Muscle of leg (tissue), 11 donors: ENCODE results near the gene CYP3A7. TPM values are rescaled to one million over a fixed set of nuclear protein-coding genes. Genes with fewer than 3 reads are reported as not detected.
A peak's percentile ranks its signal among the peaks of the same experiment; 100 is the strongest.
"Not testable (repeated sequence)": the region's sequence is repeated elsewhere in the genome, so short reads cannot be mapped to it uniquely, and the experiment has no call there.

ENCODE experiments used
- DNase-seq: peaks from one replicate; pipeline ENCODE4 v3.0.0; 2013
- H3K27ac ChIP-seq: one replicate; pipeline ENCODE4 v1.5.1; 2013; ENCODE audit warnings: mild to moderate bottlenecking, low read length, control low read depth
- H3K27me3 ChIP-seq: one replicate; pipeline ENCODE4 v1.6.1; 2013; ENCODE audit warnings: low read length; ENCODE audit not compliant: control insufficient read depth, insufficient read depth
- H3K36me3 ChIP-seq: one replicate; pipeline ENCODE4 v1.6.1; 2013; ENCODE audit warnings: low read length; ENCODE audit not compliant: control insufficient read depth, insufficient read depth
- H3K4me1 ChIP-seq: one replicate; pipeline ENCODE4 v1.6.1; 2013; ENCODE audit warnings: low read length; ENCODE audit not compliant: control insufficient read depth, insufficient read depth
- H3K4me3 ChIP-seq: one replicate; pipeline ENCODE4 v1.5.1; 2013; ENCODE audit warnings: low read length, control low read depth
- H3K9me3 ChIP-seq: replicated peaks from 2 replicates; pipeline ENCODE4 v1.6.1; 2013; ENCODE audit warnings: low read depth, low read length; ENCODE audit not compliant: control insufficient read depth
- WGBS: methylation state at CpG from one replicate; pipeline ENCODE4 v1.1.5; 2013; ENCODE audit warnings: missing lambda C conversion rate; ENCODE audit not compliant: insufficient coverage; 5-methylcytosine and 5-hydroxymethylcytosine counted together
- polyA plus RNA-seq, 8 donors: library from polyadenylated mRNA; unstranded; fragments of 120-200 nt; gene quantifications; one replicate each; pipeline versions ENCODE4 v1.2.1 to v1.2.3, GENCODE V29; 2013; ENCODE audit warnings: inconsistent platforms in 1 of 8, low replicate concordance in 1 of 8; ENCODE audit not compliant: insufficient read length in 8 of 8, insufficient read depth in 1 of 8
- total RNA-seq: library from RNA; stranded (reverse); fragments of 120-200 nt; gene quantifications from one replicate; pipeline ENCODE4 v1.2.4, GENCODE V29; 2013

Gene CYP3A7
- total and polyA plus RNA-seq, 9 donors: 0.11 to 6.2 (median 0.58) TPM; not detected in 4

DNA sequence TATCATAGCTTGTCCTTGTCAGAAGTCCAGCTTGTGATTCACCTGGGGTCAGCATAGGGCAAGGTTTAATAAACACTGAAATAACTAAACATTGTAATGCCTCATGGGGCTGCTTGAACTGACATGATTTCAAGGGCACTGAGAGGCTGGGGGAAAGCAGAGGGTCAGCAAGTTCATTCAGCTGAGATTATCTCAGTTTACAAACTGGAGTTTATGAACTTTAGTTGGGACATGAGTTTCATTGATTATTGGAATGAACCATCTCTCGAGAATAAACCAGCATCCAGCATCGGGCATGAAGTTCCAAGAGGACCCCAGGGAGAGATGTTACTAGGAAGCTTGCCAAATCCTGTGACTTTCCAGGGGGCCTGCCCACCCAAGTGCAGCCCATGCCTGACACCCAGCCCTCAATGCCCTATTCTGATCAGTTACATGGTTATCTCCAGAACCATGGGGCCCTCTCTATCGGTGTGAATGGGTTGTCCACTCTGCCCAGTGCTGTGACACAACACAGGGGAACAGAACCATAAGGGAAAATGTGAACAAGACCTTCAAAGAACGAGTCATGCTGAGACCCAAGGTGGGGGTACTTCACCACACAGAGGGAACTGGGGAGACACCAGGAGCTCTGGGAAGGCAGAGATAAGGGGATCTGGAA, 7.9 kb upstream of the CYP3A7 start:
- Histone ChIP-seq H3K27me3 (no peaks in the 10 kb centered on the region), H3K36me3 (no peaks in the 10 kb centered on the region), H3K27ac (no peak overlapping the region), H3K9me3 (no peaks in the 10 kb centered on the region), H3K4me1 (peaks cover 15% of the 10 kb centered on the region), H3K4me3 (no peak overlapping the region)
- DNase-seq: no peak
- WGBS: 81% methylated on average over 4 of the region's 4 CpGs

DNA sequence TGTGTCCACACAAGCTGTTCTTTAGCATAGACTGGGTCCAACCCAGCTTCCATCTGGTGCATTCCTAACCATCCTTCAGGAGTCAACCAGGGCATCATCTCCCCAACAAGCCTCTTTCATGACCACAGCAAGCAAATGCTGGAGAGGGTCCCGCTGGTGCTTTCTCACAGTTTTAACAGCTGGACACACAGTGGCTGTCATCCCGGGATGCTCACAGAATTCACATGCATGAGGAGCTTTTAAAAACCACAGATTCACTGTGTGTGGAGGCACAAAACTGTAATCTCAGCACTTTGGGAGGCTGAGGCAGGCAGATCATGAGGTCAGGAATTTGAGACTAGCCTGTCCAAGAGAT, 6.4 kb upstream of the CYP3A7 start:
- DNase-seq: peak; percentile 5
- 82% methylated on average over 2 of the region's 2 CpGs for WGBS
- Histone ChIP-seq H3K27me3 (no peaks in the 10 kb centered on the region), H3K4me1 (peaks cover 15% of the 10 kb centered on the region), H3K27ac (peak overlapping the region; percentile 47), H3K9me3 (no peaks in the 10 kb centered on the region), H3K4me3 (no peak overlapping the region), H3K36me3 (no peaks in the 10 kb centered on the region)

DNA sequence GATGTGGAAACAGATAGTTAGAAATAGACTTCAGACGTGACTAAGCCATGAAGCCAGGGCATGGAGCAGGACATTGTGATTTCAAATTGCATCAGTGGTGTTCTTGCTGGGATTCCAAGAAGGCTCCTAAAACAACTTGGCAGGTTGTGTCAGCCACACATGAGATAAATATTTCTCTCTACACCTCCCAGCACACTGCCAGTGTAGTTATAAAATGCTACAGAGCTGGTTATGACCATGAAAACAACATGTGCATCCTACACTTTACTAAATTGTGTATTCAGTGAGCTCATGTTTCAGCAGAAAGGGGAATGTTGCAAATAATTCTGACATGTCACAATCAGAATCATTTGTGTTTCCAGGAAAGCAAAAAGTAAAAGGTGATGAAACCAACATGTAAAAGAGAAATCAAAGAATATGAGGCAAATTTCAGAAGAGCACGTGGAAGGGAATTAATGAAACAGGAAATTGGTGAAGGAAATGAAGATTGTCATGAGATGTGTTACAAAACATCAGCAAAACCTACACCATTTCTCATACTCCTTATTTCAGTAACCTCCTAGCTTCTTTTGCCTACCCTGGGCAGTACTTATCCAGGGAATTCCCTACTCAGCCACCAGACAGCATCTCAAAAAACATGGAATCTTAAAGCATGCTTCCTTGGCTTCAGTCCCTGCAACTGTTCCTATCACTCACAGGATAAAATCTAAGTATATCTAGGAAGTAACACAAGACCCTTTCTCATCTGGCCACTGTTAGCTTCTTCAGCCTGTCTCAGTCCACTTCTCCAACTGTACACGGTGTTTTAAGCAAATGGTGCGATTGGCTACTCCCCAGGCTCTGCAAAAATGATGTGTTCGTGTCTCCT, 5.8 kb upstream of the CYP3A7 start:
- peak overlapping the region; percentile 47 for H3K27ac ChIP-seq
- WGBS: 76% methylated on average over 3 of the region's 5 CpGs

DNA sequence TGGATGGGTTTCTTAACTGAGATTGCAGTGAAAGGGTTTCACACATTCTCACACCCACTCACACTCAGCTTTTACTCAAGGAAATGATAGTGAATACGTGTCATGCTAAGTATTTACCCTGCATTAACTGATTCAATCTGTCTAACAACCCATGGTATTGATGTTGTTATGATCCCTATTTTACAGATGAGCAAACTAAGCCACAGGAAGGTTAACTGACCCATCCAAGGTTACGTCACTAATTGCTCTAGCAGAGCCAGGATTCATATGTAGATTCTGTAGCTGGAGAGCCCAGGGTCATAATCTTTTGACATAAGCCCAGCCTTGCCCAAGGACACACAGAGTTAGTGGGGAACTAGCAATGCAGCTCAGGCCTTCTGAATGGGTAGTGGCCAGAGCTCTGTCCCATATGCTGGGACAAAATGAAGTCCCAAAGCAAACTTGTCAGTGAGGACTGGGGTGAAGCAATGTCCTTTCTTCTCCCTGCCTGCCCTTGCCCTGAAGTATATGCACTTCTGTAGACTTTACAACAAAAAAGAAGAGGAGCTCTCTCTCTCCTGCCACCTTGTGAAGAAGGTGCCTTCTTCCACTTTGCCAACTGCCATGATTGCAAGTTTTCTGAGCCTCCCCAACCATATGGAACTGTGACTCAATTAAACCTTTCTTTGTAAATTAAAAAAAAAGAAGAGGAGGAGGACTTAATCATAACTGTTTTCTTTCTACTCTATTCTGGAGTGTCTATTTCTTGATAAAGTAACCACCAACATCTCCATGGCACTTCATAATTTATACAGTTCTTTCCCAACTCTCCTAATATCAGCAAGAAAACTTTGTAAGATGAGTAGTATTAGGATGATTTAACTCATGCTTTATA, 4.9 kb upstream of the CYP3A7 start:
- Histone ChIP-seq H3K9me3 (no peaks in the 10 kb centered on the region), H3K4me1 (peaks cover 15% of the 10 kb centered on the region), H3K4me3 (no peak overlapping the region), H3K36me3 (no peaks in the 10 kb centered on the region), H3K27ac (no peak overlapping the region), H3K27me3 (no peaks in the 10 kb centered on the region)
- WGBS: 100% methylated on average over 1 of the region's 2 CpGs
- DNase-seq: no peak

More for the DNA sequence above, 5.8 kb upstream of the CYP3A7 start:
- peak; percentile 65 for DNase-seq
- H3K4me1 ChIP-seq: peaks cover 15% of the 10 kb centered on the region
- no peaks in the 10 kb centered on the region for H3K36me3 ChIP-seq
- no peaks in the 10 kb centered on the region for H3K9me3 ChIP-seq
- no peak overlapping the region for H3K4me3 ChIP-seq
- H3K27me3 ChIP-seq: no peaks in the 10 kb centered on the region

DNA sequence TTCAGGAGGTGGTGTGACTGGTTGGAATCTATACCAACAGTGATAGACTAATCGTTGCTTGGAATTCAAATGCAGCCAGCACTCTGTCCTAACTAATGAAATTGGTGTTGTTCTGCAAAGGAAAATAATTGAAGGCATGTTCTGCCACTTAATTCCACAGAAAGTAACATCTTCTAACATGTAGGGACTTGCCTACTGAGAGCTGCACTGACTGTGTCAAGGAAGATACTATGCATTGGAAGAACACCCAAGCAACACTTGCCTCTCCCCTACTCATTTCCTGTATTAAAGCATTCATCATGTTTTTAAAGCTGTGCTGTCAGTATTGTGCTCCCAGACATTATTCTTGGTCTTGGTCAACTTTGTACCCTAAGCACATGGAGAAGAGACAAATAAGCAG, 2.7 kb upstream of the CYP3A7 start:
- H3K27me3 ChIP-seq: no peaks in the 10 kb centered on the region
- no peak overlapping the region for H3K27ac ChIP-seq
- no peak for DNase-seq
- peaks cover 15% of the 10 kb centered on the region for H3K4me1 ChIP-seq
- no peaks in the 10 kb centered on the region for H3K9me3 ChIP-seq
- H3K4me3 ChIP-seq: no peak overlapping the region
- no CpG with 5 or more reads among the region's 1 CpG for WGBS
- no peaks in the 10 kb centered on the region for H3K36me3 ChIP-seq

DNA sequence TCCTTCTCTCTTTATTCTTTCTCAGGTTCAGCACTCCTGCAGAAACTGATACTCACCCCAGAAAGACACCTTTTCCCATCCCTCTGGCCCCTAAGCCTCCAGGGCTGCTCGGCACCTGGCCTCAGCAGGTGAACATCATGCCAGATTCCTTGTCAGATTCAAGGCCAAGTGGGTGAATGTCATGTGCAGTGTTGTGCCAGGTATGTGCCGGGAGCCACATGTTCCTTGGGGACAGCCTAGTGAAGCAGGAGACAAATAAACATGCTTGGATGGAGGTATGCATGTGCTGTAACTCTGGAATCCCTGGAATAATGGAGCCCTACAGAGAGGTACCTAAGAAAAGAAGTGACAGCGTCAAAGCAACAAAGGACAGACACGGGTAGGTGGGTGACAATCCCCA, 1.7 kb upstream of the CYP3A7 start:
- WGBS: 84% methylated on average over 3 of the region's 4 CpGs
- not testable (repeated sequence) for H3K36me3 ChIP-seq, H3K4me3 ChIP-seq, H3K9me3 ChIP-seq, DNase-seq, H3K27ac ChIP-seq, H3K27me3 ChIP-seq
- peaks cover 10% of the 10 kb centered on the region for H3K4me1 ChIP-seq

DNA sequence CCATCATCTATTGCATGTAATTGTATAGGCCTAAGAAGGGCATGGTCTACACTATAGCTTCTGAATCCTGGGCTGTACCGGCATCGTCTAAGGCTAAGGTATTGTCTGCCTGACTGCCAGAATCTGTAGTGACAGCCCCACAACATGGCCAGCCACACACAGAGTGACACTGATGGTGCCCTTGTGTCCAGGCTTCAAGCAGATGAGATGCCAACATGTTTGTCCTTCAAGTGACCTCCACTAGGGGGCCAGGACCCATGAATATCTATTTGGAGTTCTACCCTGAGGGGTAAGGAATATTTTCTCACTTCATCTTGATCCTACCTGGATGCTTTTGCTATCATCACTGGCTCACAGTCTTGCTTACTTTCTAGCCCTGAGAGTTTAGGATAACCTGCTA, 1.5 kb downstream of the CYP3A7 start:
- Histone ChIP-seq H3K4me3 (no peak overlapping the region), H3K9me3 (no peaks in the 10 kb centered on the region), H3K27me3 (no peaks in the 10 kb centered on the region), H3K4me1 (no peaks in the 10 kb centered on the region), H3K36me3 (no peaks in the 10 kb centered on the region), H3K27ac (no peak overlapping the region)
- 92% methylated on average over 2 of the region's 2 CpGs for WGBS
- no peak for DNase-seq

DNA sequence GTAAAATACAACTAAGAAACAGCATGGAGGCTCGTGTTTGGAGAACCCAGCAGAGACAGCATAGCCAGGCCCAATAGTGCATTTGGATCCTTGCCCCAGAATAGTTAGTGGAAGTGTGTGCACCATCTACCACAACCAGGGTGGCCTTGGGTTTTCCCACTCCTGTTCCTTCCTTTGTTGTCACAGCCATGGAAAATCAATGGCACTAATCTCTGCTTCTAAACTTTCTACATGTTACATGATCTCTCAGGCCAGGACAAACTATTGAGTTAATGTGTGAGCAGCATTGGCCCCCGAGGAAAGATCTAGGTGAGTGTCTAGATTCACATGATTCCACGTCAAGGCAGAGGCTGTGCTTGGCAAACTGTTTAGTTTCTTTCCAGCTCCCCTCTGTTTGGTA, 2.0 kb downstream of the CYP3A7 start:
- H3K4me3 ChIP-seq: no peak overlapping the region
- no peaks in the 10 kb centered on the region for H3K27me3 ChIP-seq
- H3K36me3 ChIP-seq: no peaks in the 10 kb centered on the region
- no peak overlapping the region for H3K27ac ChIP-seq
- no peaks in the 10 kb centered on the region for H3K4me1 ChIP-seq
- 100% methylated on average over 2 of the region's 3 CpGs for WGBS
- H3K9me3 ChIP-seq: no peaks in the 10 kb centered on the region
- DNase-seq: no peak

DNA sequence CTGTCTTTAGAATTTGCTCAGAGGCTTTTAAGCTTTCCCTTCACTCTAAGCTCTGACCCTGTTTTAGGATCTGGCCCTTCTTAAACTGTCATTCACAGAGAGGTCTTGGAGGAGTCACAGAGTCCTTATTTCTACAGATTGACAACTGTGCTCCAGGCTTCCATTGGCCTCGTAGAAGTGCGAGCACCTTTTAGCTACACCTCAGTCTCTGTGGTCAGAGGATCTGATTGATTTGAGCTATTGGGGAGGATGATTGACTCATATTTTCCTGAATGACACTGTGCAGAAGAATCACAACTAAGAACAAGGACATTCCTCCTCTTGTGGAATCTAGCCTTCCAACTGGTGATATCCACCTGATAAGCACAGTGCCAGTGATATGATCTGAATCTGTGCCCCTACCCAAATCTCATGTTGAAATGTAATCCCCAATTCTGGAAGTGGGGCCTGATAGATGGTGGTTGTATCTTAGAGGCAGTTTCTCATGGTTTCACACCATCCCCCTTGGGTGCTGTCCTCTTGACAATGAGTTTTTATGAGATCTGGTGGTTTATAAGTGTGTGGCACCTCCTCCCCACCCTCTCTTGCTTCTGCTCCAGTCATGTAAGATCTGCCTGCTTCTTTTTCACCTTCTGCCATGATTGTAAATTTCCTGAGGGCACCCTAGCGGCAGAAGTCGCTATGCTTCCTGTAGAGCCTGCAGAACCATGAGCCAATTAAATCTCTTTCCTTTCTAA, 3.2 kb downstream of the CYP3A7 start:
- no peaks in the 10 kb centered on the region for H3K9me3 ChIP-seq
- no peaks in the 10 kb centered on the region for H3K36me3 ChIP-seq
- H3K27me3 ChIP-seq: no peaks in the 10 kb centered on the region
- no peak overlapping the region for H3K27ac ChIP-seq
- DNase-seq: no peak
- no peaks in the 10 kb centered on the region for H3K4me1 ChIP-seq
- H3K4me3 ChIP-seq: no peak overlapping the region
- WGBS: 100% methylated on average over 1 of the region's 4 CpGs
